Transverse colon (tissue), 4 donors: ENCODE results near the gene RIPOR1.

Source experiments
- CTCF ChIP-seq, 5 experiments: fragments of 200-600 bp in 3 of 5; fragments of 450-650 bp in 2 of 5; sonication (generic) in 3 of 5; IDR thresholded peaks; 1 replicate in 2 of 5; 2 replicates in 3 of 5; pipeline ENCODE4 v1.5.1; 2016 to 2017; ENCODE audit warnings: antibody characterized with exemption in 5 of 5, inconsistent platforms in 3 of 5, mild to moderate bottlenecking in 2 of 5, moderate library complexity in 1 of 5
- EP300 ChIP-seq: sonication (generic); formaldehyde crosslinking; IDR thresholded peaks from one replicate; pipeline ENCODE4 v1.6.1; 2017; ENCODE audit warnings: antibody characterized with exemption, low read depth
- POLR2A ChIP-seq: fragments of 450-650 bp; IDR thresholded peaks from one replicate; pipeline ENCODE4 v1.6.1; 2016; ENCODE audit warnings: antibody characterized with exemption, mild to moderate bottlenecking, moderate library complexity
- POLR2AphosphoS5 ChIP-seq, 3 donors: sonication (generic); formaldehyde crosslinking; IDR thresholded peaks; one replicate each; pipeline ENCODE4 v1.6.1; 2016; ENCODE audit warnings: antibody characterized with exemption in 3 of 3

GRCh38 chr16:67483731-67484525 lies 44.7 kb upstream of the RIPOR1 start:
- TF ChIP-seq EP300 (no peak), CTCF (IDR thresholded peaks at IDR 0.05) (no peak), POLR2A (no peak), POLR2AphosphoS5 (IDR thresholded peaks at IDR 0.05) (no peak)
